Stomach (tissue), 19 donors: Measurements from ENCODE around the gene KRTAP5-4. TPM values are rescaled to one million over a fixed set of nuclear protein-coding genes. Genes with fewer than 3 reads are reported as not detected.
A peak's percentile ranks its signal among the peaks of the same experiment; 100 is the strongest.
"Not testable (repeated sequence)": the region's sequence is repeated elsewhere in the genome, so short reads cannot be mapped to it uniquely, and the experiment has no call there.

ENCODE experiments used
- DNase-seq, 2 donors: peaks; one replicate each; pipeline versions ENCODE4 v3.0.0 to v3.0.0-alpha.2; 2013 to 2019
- H3K27ac ChIP-seq, 5 donors: fragments of 200-600 bp in 4 of 5; sonication (generic) in 4 of 5; one replicate each; pipeline ENCODE4 v1.5.1; 2013 to 2019; ENCODE audit warnings: mild to moderate bottlenecking in 1 of 5, moderate library complexity in 1 of 5
- H3K27me3 ChIP-seq, 3 donors: fragments of 200-600 bp; sonication (generic); one replicate each; pipeline ENCODE4 v1.5.1; 2017 to 2019; ENCODE audit warnings: mixed run types in 1 of 3
- H3K36me3 ChIP-seq, 4 donors: fragments of 200-600 bp; sonication (generic); 1 replicate in 3 of 4; 2 replicates in 1 of 4; pipeline ENCODE4 v1.5.1; 2016 to 2019
- H3K4me1 ChIP-seq, 4 donors: fragments of 200-600 bp; sonication (generic); one replicate each; pipeline ENCODE4 v1.5.1; 2016 to 2019
- H3K4me3 ChIP-seq, 4 donors: fragments of 200-600 bp; sonication (generic) in 3 of 4; one replicate each; pipeline ENCODE4 v1.5.1; 2016 to 2019; ENCODE audit warnings: mild to moderate bottlenecking in 1 of 4
- H3K9me3 ChIP-seq, 4 donors: fragments of 200-600 bp; sonication (generic); one replicate each; pipeline ENCODE4 v1.5.1; 2016 to 2019
- CTCF ChIP-seq, 7 experiments: fragments of 450-650 bp in 4 of 7; fragments of 200-600 bp in 3 of 7; sonication (generic) in 3 of 7; IDR thresholded peaks; one replicate each; pipeline ENCODE4 v1.5.1; 2016 to 2019; ENCODE audit warnings: antibody characterized with exemption in 7 of 7, control low read depth in 2 of 7, mild to moderate bottlenecking in 1 of 7
- EP300 ChIP-seq: sonication (generic); formaldehyde crosslinking; IDR thresholded peaks from one replicate; pipeline ENCODE4 v1.6.1; 2017; ENCODE audit warnings: antibody characterized with exemption
- POLR2A ChIP-seq, 4 donors: fragments of 450-650 bp; IDR thresholded peaks; one replicate each; pipeline ENCODE4 v1.6.1; 2016; ENCODE audit warnings: antibody characterized with exemption in 4 of 4, control low read depth in 2 of 4, mild to moderate bottlenecking in 1 of 4, moderate library complexity in 1 of 4
- POLR2AphosphoS5 ChIP-seq, 3 donors: sonication (generic); formaldehyde crosslinking; IDR thresholded peaks; one replicate each; pipeline ENCODE4 v1.6.1; 2016; ENCODE audit warnings: antibody characterized with exemption in 3 of 3
- WGBS, 5 donors: extraction: QIAGEN DNeasy Blood & Tissue Kit in 3 of 5; methylation state at CpG; one replicate each; pipeline versions ENCODE4 v1.1.5 to v1.1.7; 2013 to 2018; 5-methylcytosine and 5-hydroxymethylcytosine counted together
- intact Hi-C: fragments of 100-400 bp; cut with DNase I; formaldehyde crosslinking; loops from one replicate; pipeline ENCODE4 v1.15.1; 2023; ENCODE audit warnings: low total_unique reads
- long read RNA-seq, 10 donors: transcript quantifications; one replicate each; lab custom pipeline, GENCODE V29; 2026
- polyA plus RNA-seq, 3 donors: library from polyadenylated mRNA; stranded (reverse); fragments of 200-250 nt; gene quantifications; one replicate each; pipeline ENCODE4 v1.2.3, GENCODE V29; 2013
- total RNA-seq, 5 donors: library from RNA; depleted of rRNA; stranded (reverse); fragments of >200 nt; gene quantifications; one replicate each; pipeline versions ENCODE4 v1.1.0 to v1.2.3, GENCODE V29; 2014 to 2016
- donor health status: healthy with polysubstance abuse.
- donor health status: Bipolar disorder and iron deficiency.
- donor health status: healthy.

Gene KRTAP5-4
- total RNA-seq (not detected), polyA plus RNA-seq (not detected)
- long read RNA-seq, donor 1 = 0 reads
- long read RNA-seq, donor 2 = 0 reads
- long read RNA-seq, donor 3 = 0 reads
- long read RNA-seq, donor 4 = 0 reads
- long read RNA-seq, donor 5 = 0 reads
- long read RNA-seq, donor 6 = 0 reads
- long read RNA-seq, donor 7, partial matches to known transcripts = 0 of 1 reads
- long read RNA-seq, donor 7, other reads (novel, unspliced or antisense) = 0 of 1 reads
- long read RNA-seq, donor 8 = 0 reads
- long read RNA-seq, donor 9 = 0 reads
- long read RNA-seq, donor 10 = 0 reads

GRCh38 chr11:1622086-1622485 lies at the start of gene KRTAP5-4:
KRTAP5-4 (minus strand) TSS chr11:1622138; CDS start chr11:1622093, 45 bp downstream.
- intact Hi-C loops = no loop called here
- 6 to 38% (median 24%) methylated on average over 1 of the region's 1 CpG for WGBS, 5 donors
- no peak for DNase-seq

GRCh38 chr11:1671658-1672057 lies 49.7 kb upstream of the KRTAP5-4 start:
- Histone ChIP-seq H3K9me3 (no peaks in the 10 kb centered on the region), H3K4me3 (no peak overlapping the region), H3K4me1 (no peaks in the 10 kb centered on the region), H3K27ac (no peak overlapping the region), H3K27me3 (peaks cover 0 to 64% (median 16%) of the 10 kb centered on the region in 3 donors), H3K36me3 (no peaks in the 10 kb centered on the region)
- WGBS, 5 donors = 74 to 81% (median 77%) methylated on average over 11 of the region's 11 CpGs
- DNase-seq = no peak
- no peak for TF ChIP-seq EP300
- intact Hi-C loops = no loop called here

More at GRCh38 chr11:1622086-1622485, at the start of gene KRTAP5-4:
- Histone ChIP-seq H3K4me1 (no peaks in the 10 kb centered on the region), H3K9me3 (no peaks in the 10 kb centered on the region), H3K36me3 (no peaks in the 10 kb centered on the region), H3K4me3 (no peak within 1 kb of the TSS), H3K27ac (no peak within 1 kb of the TSS), H3K27me3 (peaks cover 0 to 62% (median 3%) of the 10 kb centered on the region in 3 donors)
- TF ChIP-seq POLR2AphosphoS5 (IDR thresholded peaks at IDR 0.05) = no peak
- no peak for TF ChIP-seq CTCF (IDR thresholded peaks at IDR 0.05)
- no peak for TF ChIP-seq EP300
- TF ChIP-seq POLR2A (IDR thresholded peaks at IDR 0.05) = no peak

- H3K27me3 ChIP-seq = peaks cover 0 to 57% (median 10%) of the 10 kb centered on the region in 3 donors
- WGBS, 5 donors = 79 to 84% (median 82%) methylated on average over 11 of the region's 11 CpGs
Measured at GRCh38 chr11:1670905-1671371, 49.0 kb upstream of the KRTAP5-4 start.

GRCh38 chr11:1670457-1670856 lies 48.5 kb upstream of the KRTAP5-4 start:
- H3K4me1 ChIP-seq, H3K36me3 ChIP-seq, intact Hi-C loops, H3K27ac ChIP-seq, H3K4me3 ChIP-seq, DNase-seq, H3K9me3 ChIP-seq: not testable (repeated sequence)
- H3K27me3 ChIP-seq = peaks cover 0 to 55% (median 10%) of the 10 kb centered on the region in 3 donors
- WGBS, 5 donors = 83 to 100% (median 96%) methylated on average over 1 of the region's 1 CpG

More at GRCh38 chr11:1670905-1671371, 49.0 kb upstream of the KRTAP5-4 start:
- H3K4me3 ChIP-seq = no peak overlapping the region
- no peaks in the 10 kb centered on the region for H3K9me3 ChIP-seq
- H3K4me1 ChIP-seq = no peaks in the 10 kb centered on the region
- TF ChIP-seq EP300 (no peak), CTCF (IDR thresholded peaks at IDR 0.05) (no peak), POLR2AphosphoS5 (IDR thresholded peaks at IDR 0.05) (no peak), POLR2A (IDR thresholded peaks at IDR 0.05) (no peak)
- DNase-seq = no peak
- no peak overlapping the region for H3K27ac ChIP-seq
- no peaks in the 10 kb centered on the region for H3K36me3 ChIP-seq
- intact Hi-C loops = no loop called here

- Histone ChIP-seq H3K9me3 (no peaks in the 10 kb centered on the region), H3K4me1 (no peaks in the 10 kb centered on the region), H3K27me3 (peaks cover 0 to 49% (median 9%) of the 10 kb centered on the region in 3 donors), H3K4me3 (no peak overlapping the region), H3K27ac (no peak overlapping the region), H3K36me3 (no peaks in the 10 kb centered on the region)
- no peak for TF ChIP-seq CTCF (IDR thresholded peaks at IDR 0.05)
- TF ChIP-seq EP300 = no peak
- no peak for TF ChIP-seq POLR2A (IDR thresholded peaks at IDR 0.05)
- no peak for TF ChIP-seq POLR2AphosphoS5 (IDR thresholded peaks at IDR 0.05)
- 61 to 68% (median 66%) methylated on average over 21 of the region's 21 CpGs for WGBS, 5 donors
- intact Hi-C loops = no loop called here
- DNase-seq = peak in 1 of 2 donors; percentile 76
Measured at GRCh38 chr11:1669546-1670218, 47.7 kb upstream of the KRTAP5-4 start.
